A673 (cell line): ENCODE measurements around the gene DAB2IP. TPM values are rescaled to one million over a fixed set of nuclear protein-coding genes. Genes with fewer than 3 reads are reported as not detected.
A peak's percentile ranks its signal among the peaks of the same experiment; 100 is the strongest.

ENCODE experiments used
- Bru-seq: library from RNA; stranded (reverse); fragments of 400-500 nt; gene quantifications from one replicate; lab custom pipeline; 2021; lab: Mats Ljungman, UMichigan
- BruChase-seq, 2 experiments: library from RNA; stranded (reverse); fragments of 400-500 nt; gene quantifications; one replicate each; lab custom pipeline; 2021; lab: Mats Ljungman, UMichigan
- BruUV-seq: library from RNA; stranded (reverse); fragments of 400-500 nt; replicated peaks from 2 replicates; lab custom pipeline; 2021; lab: Mats Ljungman, UMichigan
- CTCF ChIA-PET: fragments of 300-600 bp; sonication (Branson Sonifier 250); formaldehyde crosslinking; loops from one replicate; lab custom pipeline; 2022; ENCODE audit warnings: antibody characterized with exemption; lab: Charles Lee
- POLR2A ChIA-PET: fragments of 300-600 bp; sonication (Branson Sonifier 250); formaldehyde crosslinking; loops from one replicate; lab custom pipeline; 2022; ENCODE audit warnings: antibody characterized with exemption; ENCODE audit not compliant: low non-redundant PET; lab: Charles Lee
- DNase-seq: peaks from one replicate; pipeline ENCODE4 v3.0.0-alpha.2; 2015; ENCODE audit warnings: low spot score
- H3K27ac ChIP-seq: fragments of 200-600 bp; sonication (generic); 2 replicates; pipeline ENCODE4 v1.5.1; 2016; ENCODE audit warnings: mixed run types, low read depth, mild to moderate bottlenecking, mixed read lengths, antibody characterized with exemption, low read length; ENCODE audit not compliant: poor library complexity, severe bottlenecking
- H3K27me3 ChIP-seq: fragments of 200-600 bp; sonication (generic); replicated peaks from 2 replicates; pipeline ENCODE4 v1.6.1; 2017; ENCODE audit warnings: mixed run types, low read depth, mild to moderate bottlenecking, mixed read lengths, antibody characterized with exemption, low read length; ENCODE audit not compliant: insufficient read depth, poor library complexity
- H3K36me3 ChIP-seq: fragments of 200-600 bp; sonication (generic); 2 replicates; pipeline ENCODE4 v1.6.1; 2016; ENCODE audit warnings: mixed run types, mild to moderate bottlenecking, mixed read lengths, antibody characterized with exemption, low read length; ENCODE audit not compliant: insufficient read depth, poor library complexity, severe bottlenecking
- H3K4me1 ChIP-seq: fragments of 200-600 bp; sonication (generic); 2 replicates; pipeline ENCODE4 v1.6.1; 2017; ENCODE audit warnings: mixed run types, mild to moderate bottlenecking, mixed read lengths, antibody characterized with exemption, low read length; ENCODE audit not compliant: insufficient read depth, poor library complexity, severe bottlenecking
- H3K4me3 ChIP-seq: fragments of 200-600 bp; sonication (generic); 2 replicates; pipeline ENCODE4 v1.5.1; 2016; ENCODE audit warnings: low read depth, mixed run types, mild to moderate bottlenecking, mixed read lengths, low read length; ENCODE audit not compliant: poor library complexity, severe bottlenecking
- H3K9me3 ChIP-seq: fragments of 200-600 bp; sonication (generic); 2 replicates; pipeline ENCODE4 v1.6.1; 2016; ENCODE audit warnings: mixed run types, low read depth, mild to moderate bottlenecking, mixed read lengths, antibody characterized with exemption, low read length; ENCODE audit not compliant: poor library complexity, severe bottlenecking
- EZH2 ChIP-seq: fragments of 200-600 bp; sonication (generic); IDR thresholded peaks from 2 replicates; pipeline ENCODE4 v1.6.1; 2017; ENCODE audit warnings: borderline replicate concordance, low read depth, mild to moderate bottlenecking, mixed read lengths, antibody characterized with exemption, low read length; ENCODE audit not compliant: poor library complexity, severe bottlenecking
- intact Hi-C: fragments of 100-400 bp; cut with micrococcal nuclease; formaldehyde crosslinking; loops from one replicate; pipeline ENCODE4 v1.10.0; 2022; ENCODE audit not compliant: unreplicated experiment
- long read RNA-seq: library from polyadenylated mRNA; stranded (forward); transcript quantifications from one replicate; pipeline ENCODE4 v2.0.0, GENCODE V29; 2022
- total RNA-seq: library from RNA; stranded (reverse); gene quantifications from 2 replicates; pipeline ENCODE4 v1.2.3, GENCODE V29; 2021
- TF ChIP-seq, protein P1 (sequence below): fragments of 300-800, 200-600 bp; sonication (generic); conservative IDR thresholded peaks from 2 replicates; pipeline ENCODE4 v1.5.1; 2017; ENCODE audit warnings: low read depth, mild to moderate bottlenecking, antibody characterized with exemption, low read length, moderate library complexity, mixed read lengths

DAB2IP gene
- total RNA-seq (34.5 and 44.5 TPM in 2 replicates), Bru-seq, nascent RNA (percentile 59 among the genes with signal in this experiment), BruChase-seq, experiment 1, labeled RNA remaining after a 2-hour chase (percentile 58 among the genes with signal in this experiment), BruChase-seq, experiment 2, labeled RNA remaining after a 6-hour chase (percentile 59 among the genes with signal in this experiment)
- long read RNA-seq, full-length matches to known transcripts, result 4 of 55 reads
- long read RNA-seq, partial matches to known transcripts, result 17 of 55 reads
- long read RNA-seq, other reads (novel, unspliced or antisense), result 34 of 55 reads

DNA sequence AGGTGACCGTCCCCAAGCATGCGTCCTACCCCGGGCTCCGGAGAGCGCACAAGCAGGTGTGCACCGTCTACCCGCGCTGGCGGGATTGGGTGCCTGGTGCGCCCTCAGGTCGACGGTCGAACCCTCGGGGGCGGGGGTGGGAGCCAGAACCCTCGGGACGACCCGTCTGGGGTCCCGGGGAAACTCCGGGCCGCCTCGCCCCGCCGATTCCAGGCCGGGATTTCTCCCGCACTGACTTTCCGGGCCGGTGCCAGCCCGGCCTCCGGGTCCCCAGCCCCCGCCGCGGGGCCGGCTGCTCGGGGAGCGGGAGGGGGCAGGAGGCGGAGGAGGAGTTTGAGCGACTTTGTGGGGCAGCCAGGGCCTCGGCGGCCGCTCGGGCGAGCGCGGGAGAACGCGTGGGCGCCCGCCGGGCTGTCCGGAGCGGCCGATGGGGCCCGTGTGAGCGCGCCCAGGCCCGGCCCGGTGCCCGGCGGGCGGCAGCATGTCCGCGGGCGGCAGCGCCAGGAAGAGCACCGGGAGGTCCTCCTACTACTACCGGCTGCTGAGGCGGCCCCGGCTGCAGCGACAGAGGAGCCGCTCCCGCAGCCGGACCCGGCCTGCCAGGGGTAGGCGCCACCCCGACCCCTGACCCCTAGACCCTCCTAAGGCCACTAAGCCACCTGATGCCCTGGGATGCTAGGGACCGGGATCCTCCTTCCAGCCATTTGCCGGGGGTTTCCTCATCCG, at the start of gene DAB2IP:
TSS of gene DAB2IP (plus strand) at position 340 of the 726 bp plus-strand sequence. CDS start at position 482, 142 bp downstream.
- peaks cover 33% of the 10 kb centered on the region for H3K4me1 ChIP-seq
- H3K27ac ChIP-seq, result peak within 1 kb of the TSS; percentile 76
- no TSS peak for BruUV-seq
- no peaks in the 10 kb centered on the region for H3K9me3 ChIP-seq
- ChIA-PET CTCF (no interaction called here), POLR2A (no interaction called here)
- no peaks in the 10 kb centered on the region for H3K36me3 ChIP-seq
- intact Hi-C loops, result no loop called here
- peak within 1 kb of the TSS; percentile 79 for H3K4me3 ChIP-seq
- no peak for TF ChIP-seq EZH2
- TF ChIP-seq, protein P1, sequence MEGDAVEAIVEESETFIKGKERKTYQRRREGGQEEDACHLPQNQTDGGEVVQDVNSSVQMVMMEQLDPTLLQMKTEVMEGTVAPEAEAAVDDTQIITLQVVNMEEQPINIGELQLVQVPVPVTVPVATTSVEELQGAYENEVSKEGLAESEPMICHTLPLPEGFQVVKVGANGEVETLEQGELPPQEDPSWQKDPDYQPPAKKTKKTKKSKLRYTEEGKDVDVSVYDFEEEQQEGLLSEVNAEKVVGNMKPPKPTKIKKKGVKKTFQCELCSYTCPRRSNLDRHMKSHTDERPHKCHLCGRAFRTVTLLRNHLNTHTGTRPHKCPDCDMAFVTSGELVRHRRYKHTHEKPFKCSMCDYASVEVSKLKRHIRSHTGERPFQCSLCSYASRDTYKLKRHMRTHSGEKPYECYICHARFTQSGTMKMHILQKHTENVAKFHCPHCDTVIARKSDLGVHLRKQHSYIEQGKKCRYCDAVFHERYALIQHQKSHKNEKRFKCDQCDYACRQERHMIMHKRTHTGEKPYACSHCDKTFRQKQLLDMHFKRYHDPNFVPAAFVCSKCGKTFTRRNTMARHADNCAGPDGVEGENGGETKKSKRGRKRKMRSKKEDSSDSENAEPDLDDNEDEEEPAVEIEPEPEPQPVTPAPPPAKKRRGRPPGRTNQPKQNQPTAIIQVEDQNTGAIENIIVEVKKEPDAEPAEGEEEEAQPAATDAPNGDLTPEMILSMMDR, result no peak
- peak; percentile 88 for DNase-seq
- H3K27me3 ChIP-seq, result no peaks in the 10 kb centered on the region

DNA sequence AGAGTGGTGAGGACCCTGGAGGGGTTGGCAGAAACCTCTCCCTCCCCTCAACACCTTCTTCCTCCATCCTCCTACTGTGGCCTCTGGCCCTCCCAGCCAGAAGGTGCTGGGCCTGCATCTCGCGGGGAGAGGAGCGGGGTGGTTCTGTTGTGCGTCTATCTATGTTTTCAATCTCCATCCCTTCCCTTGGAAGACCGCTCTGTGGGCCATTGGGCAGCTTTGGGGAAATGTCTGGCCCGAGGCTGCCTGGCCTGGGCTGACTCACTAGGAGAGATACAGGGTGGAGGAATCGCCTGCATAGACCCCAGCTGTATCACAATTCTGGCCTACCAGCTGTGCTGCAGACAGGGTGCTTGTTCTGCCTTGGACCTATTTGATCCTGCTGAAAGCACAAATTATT, 48.4 kb upstream of the DAB2IP start:
- no peak overlapping the region for H3K27ac ChIP-seq
- CTCF ChIA-PET, result no interaction called here
- TF ChIP-seq EZH2, result no peak
- TF ChIP-seq, protein P1, result no peak
- intact Hi-C loops, result no loop called here
- H3K9me3 ChIP-seq, result no peaks in the 10 kb centered on the region
- peaks cover 7% of the 10 kb centered on the region for H3K4me1 ChIP-seq
- POLR2A ChIA-PET, result no interaction called here
- no peaks in the 10 kb centered on the region for H3K36me3 ChIP-seq
- H3K4me3 ChIP-seq, result no peak overlapping the region
- peaks cover 43% of the 10 kb centered on the region for H3K27me3 ChIP-seq
- no peak for DNase-seq
- no TSS peak for BruUV-seq

DNA sequence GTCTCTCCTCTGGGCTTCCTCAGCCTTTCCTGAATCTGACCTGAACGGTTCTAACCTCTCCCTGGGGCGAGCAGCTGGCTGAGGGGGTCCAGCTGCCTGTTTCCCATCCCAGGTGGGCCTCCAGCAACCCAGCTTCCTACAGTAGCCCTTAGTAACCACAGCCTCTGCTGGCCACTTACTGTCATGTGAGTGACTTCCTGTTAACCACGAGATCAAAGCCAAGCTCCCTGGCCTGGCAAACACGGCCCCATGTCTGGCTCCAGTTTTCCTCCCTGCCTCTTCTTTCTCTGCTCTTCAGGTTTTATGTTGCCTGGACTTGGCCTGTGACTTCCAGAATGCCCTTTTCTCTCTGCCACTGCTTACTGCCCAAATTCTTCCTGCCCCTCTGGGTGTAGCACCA, 47.2 kb upstream of the DAB2IP start:
- DNase-seq, result no peak
- Histone ChIP-seq H3K9me3 (no peaks in the 10 kb centered on the region), H3K27ac (no peak overlapping the region), H3K36me3 (no peaks in the 10 kb centered on the region), H3K27me3 (peaks cover 31% of the 10 kb centered on the region), H3K4me3 (no peak overlapping the region), H3K4me1 (peaks cover 10% of the 10 kb centered on the region)
- ChIA-PET CTCF (interaction anchor here (0.8 kb wide), 1 partner anchor 58 kb away, joined by 5 read pairs; no protein-coding TSS in a partner anchor), POLR2A (no interaction called here)
- intact Hi-C loops, result no loop called here
- TF ChIP-seq EZH2, result no peak
- TF ChIP-seq, protein P1, result no peak
- BruUV-seq, result no TSS peak
